B cell (primary cell): ENCODE results near the gene SEMA4C.

Experiments
- CTCF ChIP-seq: fragments of 200-600 bp; IDR thresholded peaks from one replicate; pipeline ENCODE4 v1.8.0; 2022; ENCODE audit warnings: antibody characterized with exemption, mild to moderate bottlenecking
- EZH2 ChIP-seq: IDR thresholded peaks from 2 replicates; pipeline ENCODE4 v1.6.1; 2012; ENCODE audit warnings: borderline replicate concordance, low read depth, mild to moderate bottlenecking, moderate library complexity, low read length; ENCODE audit not compliant: insufficient read depth, poor library complexity, severe bottlenecking

DNA sequence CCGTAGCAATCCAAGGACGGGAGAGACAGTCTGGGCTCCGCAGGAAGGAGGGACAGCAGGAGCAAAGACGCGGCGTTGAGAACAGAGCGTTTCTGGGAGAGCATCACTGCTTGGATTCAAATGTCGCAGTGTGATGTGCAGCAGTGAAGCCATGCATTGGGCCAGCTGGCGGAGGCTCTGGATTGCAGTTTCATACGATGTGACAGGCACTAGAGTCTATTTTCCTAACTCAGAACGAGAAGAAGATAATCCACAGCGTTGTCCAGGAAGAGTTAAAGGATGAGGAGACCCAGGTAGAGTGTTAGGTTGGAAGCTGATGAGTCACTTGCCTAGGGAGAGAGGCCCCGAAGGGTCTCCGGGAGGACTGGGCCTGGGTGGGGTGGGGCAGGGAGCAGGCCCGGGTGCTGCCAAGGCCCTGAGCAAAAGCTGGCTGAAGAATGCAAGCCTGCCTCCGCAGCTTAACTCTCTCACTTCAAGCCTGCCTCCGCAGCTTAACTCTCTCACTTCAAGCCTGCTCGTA is 17.7 kb upstream of the SEMA4C start:
- no peak for TF ChIP-seq CTCF
- no peak for TF ChIP-seq EZH2
